Stimulated activated CD4-positive, alpha-beta T cell treated with anti-CD3 and anti-CD28 coated beads, Interleukin-1b, Interleukin-23, amount 100 ng/mL, for 4 hours (primary cell): Measurements from ENCODE around the gene ZCCHC14.

Source experiments
- DNase-seq, 2 donors: peaks; one replicate each; pipeline ENCODE4 v3.0.0-alpha.2; 2020; ENCODE audit warnings: low read depth in 2 of 2

Gene ZCCHC14

DNA sequence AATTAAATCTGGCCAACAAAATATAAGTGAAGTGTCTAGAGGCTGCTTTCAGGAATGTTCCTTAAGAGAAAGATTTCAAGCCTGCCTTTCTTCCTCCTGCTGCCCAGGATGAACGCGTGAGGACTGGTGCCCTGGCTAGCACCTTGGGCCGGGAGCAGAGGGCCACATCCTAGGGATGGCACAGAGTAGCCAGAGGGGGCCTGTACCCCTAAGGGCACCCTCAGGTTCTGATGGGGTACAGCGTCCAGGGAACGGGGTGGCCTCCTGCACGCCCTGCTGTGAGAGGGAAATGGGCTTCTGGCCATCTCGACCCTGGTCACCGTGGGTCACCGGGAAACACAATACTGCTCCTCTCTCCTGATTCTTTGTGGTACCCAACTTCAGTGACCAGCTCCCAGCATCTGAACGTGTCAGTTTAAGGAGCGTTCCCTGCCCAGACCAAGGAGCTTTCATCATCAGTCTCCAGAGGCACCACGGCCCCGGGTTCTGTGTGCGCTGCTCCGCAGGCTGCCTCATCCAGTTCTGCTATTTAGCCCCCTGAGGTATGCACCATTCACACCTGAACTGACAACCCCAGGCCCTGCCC lies 60.4 kb downstream of the ZCCHC14 start:
- no peak for DNase-seq

DNA sequence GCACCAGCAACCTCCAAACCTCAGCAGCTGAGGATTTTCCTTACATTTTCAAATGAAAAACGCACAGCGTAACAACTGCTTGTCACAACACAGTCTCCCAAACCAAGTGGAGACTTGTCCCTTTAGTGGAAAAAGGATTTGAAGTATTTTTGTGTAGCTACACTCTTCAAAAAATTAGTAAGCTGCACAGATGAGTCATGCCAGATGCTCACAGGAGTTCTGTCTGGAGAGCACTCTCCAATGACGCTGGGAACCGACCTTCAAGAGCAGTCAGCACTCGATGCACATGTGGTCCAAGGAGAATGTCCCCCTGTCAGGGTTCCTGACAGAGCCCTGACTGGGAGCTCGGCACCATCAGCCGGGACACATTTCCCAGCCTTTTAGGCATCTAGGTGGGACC lies 60.9 kb downstream of the ZCCHC14 start:
- no peak for DNase-seq

DNA sequence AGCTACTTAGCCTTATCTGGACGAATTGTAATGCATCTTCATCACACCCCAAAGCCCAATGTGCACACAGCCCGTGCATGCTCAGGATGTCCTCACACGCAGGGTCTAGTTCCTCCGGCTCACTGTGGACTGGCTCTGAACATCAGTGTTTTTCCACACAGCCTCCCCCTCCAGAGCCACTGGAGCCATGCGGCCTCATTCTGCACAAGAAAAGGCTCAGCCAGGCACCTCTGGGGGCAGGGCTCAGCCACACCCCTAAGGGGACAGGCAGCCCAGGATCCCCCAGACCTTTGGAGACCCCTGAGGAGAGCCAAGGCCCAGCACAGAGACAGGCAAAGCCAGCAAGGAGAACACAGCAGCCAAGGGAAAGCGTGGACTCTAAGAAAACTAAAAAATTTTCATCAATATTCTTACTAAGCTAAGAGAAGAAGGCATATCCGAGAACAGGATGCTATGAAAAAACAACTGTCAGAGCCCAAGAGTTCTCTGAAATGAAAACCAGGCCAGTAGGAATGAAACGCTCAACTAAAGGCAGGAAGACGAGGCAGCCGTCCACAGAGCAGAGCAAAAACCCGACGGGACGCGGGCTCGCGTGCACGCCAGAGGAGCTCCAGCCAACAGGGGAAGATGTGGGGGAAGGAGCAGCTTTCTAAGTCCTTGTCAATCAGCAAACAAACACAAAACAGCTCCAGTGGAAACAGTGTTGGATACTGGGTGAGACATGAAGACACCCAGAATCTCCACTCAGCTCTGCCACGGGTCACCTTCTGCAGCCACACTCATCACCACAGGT lies 66.2 kb downstream of the ZCCHC14 start:
- no peak for DNase-seq

DNA sequence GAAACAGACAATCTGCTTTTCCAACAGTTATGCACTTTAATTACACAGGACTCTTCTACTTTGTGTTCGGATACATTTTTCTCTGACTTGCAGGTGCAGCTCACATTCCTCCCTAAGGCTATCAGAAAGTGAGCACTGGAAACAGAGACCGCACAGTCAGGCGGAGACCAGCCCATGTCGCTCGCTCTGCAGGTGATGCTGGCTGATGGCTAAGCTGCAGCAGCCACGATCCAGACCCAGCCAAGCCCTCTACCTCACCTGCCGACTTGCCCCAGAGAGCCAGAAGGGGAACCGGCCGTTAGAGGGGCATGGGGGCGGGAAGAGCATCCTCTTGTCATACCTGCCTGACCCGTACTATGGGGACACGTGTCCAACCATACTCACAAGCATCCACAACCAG lies 66.9 kb downstream of the ZCCHC14 start:
- DNase-seq = no peak

DNA sequence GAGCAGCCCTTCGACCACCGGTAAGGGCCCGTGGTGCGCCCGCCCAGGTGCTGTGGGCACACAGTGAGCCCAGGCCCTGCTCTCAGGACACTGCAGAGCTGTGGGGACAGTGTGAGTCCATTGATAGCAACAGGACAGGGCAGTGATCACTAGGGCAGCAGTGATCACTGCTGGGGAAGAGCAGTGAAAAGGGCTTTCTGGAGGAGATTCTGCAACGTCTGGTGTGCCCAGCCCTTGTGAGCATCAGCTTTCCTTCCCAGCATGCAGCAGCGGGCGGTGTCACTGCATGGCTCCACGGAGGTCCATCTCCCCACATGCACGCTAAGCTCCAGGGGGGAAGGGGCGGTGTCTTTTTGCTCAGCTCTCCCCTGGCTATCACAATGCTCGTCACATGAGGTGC lies 68.6 kb downstream of the ZCCHC14 start:
- no peak for DNase-seq

DNA sequence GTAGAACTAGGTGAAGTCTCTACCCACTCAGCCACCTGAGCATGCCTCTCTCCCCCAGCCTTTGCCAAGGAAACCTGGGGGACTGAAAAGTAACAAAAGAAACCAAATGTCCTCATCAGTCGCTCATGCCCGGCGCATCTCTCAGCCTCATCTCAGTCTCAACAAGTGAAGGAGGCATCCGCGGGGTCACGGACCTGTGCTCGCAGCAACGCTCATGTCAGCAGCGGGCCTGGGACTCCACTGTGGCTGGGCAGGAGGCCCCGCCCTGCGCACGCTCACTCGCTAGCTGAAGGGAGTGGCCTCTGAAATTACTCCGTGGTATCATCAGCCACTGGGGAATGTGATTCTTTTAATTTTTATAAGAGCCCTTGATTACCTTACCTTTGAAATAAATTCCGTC lies 69.4 kb downstream of the ZCCHC14 start:
- no peak for DNase-seq

DNA sequence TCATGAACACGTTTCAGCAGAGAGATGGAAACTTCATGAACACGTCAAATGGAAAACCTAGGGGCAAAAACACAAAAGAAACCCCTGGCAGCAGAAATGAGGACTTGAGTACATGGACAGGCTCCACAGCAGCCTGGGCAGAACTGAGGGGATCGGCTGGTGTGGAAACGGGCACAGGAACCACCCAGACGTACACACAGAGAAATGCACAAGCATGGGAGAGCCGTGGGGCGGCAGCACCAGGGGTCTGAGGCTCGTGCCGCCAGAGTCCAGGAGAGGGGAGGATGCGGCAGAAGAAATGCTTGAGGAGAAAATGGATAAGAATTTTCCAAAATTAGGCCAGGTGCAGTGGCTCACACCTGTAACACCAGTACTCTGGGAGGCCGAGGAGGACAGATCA lies 70.7 kb downstream of the ZCCHC14 start:
- no peak for DNase-seq

DNA sequence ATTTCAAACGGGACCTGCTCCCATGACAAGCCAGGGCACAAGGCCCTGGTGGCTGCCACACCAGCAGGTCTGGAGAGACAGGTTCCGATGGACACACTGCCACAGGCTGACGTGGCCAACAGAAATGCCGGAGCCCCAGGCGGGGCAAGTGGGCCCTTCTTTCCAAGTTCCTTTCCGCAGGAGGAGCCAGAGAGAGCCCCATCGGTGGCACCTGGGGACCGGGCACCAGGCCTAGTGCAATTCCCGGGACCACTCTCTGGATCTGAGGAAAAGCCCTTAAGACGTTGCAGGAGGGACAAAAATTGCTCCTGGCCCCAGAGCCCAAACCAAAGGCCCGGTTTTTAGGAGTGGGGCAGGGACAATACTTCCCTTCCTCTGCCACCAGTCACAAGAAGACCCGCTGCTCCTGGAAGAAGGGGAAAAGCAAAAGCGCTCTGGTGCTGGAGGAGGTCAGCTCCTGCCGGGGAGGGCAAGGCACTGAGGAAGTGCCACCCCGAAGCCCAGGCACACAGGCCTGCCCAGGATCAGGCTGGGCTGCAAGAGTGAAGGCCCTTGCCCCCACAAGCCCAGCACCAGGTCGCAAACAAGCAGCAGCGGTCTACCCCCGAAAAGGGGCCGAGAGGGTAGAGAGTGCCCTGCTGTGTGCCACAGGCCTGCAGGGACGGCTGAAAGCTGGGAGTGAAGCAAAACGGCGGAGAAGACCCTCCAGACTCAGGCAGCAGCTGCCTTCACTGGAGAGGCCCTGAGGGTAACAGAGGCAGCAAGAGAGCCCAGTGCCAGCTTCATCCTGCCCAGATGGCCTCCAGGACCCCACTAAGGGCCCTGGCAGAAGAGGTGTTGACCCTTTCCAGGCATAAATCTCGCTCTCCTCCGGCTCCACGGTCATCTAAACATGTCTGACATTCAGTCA lies 71.6 kb downstream of the ZCCHC14 start:
- DNase-seq = no peak

DNA sequence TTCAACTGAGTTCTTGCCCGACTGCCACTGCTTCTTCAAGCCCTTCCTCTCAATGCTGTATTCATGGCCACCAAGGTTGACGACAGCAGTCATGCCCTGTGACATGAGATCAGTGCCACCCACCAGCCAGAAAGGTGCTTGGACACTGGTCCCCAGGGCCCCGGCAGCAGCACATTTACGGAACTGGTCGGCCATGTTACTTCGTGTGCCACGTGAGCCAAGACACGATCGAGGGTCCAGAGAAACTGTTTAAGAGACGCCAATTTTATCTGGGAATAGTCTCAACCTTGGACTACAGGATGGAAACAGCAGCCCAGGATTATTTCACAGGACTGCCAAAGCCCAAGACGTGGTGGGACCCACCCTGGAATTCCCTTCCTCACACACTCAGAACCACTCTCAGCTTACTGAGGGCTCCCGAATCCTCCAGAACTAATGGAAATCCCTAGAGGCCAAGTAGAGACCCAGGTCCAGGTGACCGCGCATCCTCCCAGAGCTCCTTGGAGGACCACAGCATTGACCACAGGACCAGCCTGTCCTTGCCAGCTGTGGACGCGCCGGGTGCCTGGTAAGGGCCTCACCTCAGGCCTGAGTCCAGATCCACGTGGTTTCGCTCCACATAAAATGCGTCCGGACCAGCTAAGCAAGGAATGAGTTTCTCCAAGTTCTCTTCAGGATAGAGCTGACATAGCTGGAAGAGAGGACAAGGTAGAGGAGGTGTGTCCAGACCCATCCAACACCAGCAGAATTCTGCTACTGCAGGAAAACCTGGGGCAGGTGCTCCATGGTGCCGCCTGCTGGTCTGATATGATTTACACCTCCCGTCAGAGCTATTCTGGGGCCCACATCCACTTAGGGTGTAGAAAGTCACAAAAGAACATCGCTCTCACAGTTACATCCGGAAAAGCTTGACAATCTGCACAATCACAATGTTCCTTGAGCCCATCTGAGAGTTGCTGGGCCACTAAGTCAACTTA lies 72.5 kb downstream of the ZCCHC14 start:
- no peak for DNase-seq

DNA sequence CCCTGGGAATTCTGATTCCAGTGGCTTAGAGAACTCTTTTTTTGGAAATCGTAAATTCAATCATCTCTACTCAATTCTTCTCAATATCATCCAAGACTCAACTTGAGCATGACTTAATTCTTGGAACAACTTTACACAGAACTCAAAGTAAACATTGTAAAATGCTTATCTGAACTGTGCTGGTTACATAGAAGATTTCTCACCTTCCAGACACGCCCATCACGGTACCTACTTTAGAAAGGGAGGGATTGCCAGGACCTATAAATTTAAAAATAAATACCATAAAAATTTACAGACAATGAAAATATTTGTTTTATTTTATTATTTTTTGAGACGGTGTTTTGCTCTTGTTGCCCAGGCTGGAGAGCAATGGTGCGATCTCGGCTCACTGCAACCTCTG lies 74.2 kb downstream of the ZCCHC14 start:
- DNase-seq = no peak

DNA sequence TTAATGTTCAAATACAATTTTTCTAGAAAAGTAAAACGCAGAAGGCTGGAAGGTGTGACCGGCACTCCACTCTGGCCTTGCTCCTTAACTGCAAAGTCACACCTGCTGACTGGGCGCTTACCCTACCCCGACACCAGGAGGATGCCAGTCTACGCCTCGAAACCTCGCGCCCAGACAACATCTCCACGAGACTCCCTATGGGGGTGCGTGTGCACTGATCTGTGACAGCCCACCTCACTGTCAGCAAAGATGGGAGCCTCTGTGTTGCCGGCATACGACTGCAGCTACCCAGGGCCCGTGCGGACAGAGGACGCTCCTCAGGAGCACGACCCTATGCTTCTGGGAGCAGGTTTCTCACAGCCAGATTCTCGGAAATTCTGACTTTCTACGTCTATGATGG lies 74.6 kb downstream of the ZCCHC14 start:
- DNase-seq = no peak

DNA sequence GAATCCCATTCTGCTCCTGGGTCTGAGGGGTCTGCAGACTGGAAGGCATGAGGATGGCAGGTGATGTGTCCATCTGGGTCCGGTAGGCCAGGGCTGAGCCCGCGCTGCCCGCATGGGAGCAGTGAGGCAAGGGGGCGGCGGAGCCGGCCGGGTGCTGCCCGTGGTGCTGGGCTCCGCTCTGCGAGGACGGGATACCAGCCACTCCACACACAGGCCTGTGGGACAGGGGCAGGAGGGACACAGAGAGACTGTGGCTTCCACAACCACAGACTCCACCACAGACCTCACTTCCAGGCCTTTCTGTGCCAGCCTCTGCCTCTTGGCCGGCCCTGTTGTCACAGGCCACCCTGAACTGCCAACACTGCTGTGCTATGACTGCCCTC lies 75.3 kb downstream of the ZCCHC14 start:
- DNase-seq = no peak

DNA sequence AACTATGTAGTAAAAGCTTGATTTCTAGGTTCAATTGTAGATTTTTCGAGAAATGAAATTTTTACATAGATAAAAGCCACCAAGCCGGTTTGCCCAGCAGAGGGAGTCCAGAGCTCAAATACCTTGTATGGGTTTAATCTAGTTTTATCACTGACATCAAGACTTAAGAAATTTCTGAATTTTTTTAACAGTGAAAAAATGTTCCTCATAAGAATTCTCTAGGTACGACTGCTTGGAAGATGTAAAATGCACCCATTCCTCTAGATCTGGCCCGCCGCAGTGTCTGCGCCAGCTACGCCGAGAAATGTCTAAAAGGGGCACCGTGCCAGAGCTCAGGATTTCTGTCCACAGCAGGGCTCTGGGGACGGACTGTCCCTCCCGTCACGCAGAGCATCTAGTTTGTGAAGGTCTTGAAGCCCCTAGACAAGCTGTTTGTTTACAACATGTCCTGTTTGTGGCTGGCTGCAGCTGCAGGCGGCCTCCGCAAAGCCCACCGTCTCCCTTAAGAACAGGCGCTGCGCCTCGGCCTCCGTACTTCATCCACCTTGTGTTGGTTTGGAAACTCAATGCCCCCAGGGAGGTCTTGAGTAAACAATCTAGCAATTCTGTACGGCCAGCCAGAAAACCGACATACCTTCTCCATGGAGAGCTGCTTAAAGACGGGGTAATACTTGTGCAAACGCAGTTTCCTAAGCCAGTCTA lies 75.8 kb downstream of the ZCCHC14 start:
- no peak for DNase-seq

DNA sequence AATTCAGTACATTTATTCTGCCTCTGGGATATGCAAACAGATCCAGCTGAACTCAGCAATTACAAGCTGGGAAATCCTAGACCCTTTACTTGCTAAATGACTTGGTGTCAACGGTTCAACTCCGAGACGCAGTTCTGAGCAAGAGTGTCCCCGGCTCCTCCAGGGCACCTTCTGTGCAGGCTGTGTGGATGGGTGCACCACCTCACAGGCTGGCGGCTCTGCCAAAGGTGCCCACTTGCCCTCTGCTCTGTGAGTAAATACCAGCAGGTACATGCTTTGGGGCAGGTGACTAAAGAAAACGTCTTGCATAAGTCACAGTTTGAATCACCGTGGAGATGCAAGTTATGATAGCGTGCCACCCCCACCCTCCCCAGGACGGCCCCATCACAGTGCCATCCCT lies 77.4 kb downstream of the ZCCHC14 start:
- DNase-seq = no peak

DNA sequence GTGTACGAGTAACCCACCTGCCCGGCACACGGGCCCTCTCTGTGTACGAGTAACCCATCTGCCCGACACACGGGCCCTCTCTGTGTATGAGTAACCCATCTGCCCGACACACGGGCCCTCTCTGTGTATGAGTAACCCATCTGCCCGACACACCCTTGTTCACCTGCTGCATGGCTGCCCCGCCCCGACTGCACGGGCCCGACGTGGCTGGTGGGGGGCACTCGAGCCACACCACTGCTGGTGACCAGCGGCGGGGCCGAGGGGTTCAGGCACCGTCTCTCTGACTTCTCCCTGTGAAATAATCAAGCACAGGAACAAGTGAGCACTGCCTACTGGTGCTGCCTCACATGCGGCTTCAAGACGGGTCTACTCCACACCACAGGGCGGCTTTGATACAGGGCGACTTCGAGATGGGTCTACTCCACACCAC lies 78.6 kb downstream of the ZCCHC14 start:
- no peak for DNase-seq

DNA sequence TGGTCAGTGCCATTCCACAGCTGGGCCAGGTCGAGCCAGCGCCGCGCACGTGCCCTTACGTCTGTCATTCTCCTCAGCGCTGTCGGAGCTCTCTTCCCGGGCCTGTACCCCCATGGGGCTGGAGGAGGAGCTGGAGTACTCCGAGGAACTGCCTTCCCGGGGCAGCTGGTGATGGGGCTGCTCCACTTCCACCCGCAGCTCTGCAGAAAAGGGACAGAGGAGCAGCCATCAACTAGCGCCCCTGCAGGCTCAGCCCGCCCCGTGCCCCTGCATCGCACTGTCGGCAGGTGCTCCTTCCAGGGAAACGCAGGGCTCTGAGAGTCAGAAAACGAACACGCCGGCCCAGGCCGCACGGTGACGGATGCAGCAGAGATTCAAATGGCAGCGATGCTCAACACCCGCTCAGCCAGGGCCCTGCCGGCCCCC lies 79.8 kb downstream of the ZCCHC14 start:
- DNase-seq = no peak

DNA sequence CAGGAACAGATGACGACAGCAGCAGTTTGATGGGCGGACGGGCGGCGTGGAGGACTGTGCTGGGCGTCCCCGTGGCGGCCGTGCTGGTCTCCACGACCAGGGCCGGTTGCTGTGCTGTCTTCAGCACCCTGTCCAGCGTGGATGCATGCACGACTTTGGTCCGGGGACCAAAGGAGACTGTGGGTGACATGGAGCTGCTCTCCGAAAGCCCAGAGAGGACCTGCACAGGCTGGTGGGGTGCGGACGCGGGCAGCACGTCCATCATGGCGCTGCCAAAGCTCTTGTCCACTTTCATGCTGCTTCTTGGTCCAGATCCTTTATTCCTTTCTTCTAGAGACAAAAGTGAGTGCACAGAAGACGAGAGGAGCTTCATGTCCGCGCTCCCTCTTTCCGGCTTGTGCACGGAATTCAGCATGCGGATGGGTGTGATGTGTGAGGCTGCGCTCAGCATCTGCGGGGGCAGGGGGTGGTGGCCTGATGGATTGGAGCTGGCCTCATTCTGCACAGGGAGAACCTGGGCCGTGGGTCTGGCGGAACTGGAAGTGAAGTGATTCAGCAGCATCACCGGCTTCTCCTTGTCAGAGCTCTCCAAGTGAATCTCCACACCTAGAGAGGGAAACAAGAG lies 80.3 kb downstream of the ZCCHC14 start:
- no peak for DNase-seq

DNA sequence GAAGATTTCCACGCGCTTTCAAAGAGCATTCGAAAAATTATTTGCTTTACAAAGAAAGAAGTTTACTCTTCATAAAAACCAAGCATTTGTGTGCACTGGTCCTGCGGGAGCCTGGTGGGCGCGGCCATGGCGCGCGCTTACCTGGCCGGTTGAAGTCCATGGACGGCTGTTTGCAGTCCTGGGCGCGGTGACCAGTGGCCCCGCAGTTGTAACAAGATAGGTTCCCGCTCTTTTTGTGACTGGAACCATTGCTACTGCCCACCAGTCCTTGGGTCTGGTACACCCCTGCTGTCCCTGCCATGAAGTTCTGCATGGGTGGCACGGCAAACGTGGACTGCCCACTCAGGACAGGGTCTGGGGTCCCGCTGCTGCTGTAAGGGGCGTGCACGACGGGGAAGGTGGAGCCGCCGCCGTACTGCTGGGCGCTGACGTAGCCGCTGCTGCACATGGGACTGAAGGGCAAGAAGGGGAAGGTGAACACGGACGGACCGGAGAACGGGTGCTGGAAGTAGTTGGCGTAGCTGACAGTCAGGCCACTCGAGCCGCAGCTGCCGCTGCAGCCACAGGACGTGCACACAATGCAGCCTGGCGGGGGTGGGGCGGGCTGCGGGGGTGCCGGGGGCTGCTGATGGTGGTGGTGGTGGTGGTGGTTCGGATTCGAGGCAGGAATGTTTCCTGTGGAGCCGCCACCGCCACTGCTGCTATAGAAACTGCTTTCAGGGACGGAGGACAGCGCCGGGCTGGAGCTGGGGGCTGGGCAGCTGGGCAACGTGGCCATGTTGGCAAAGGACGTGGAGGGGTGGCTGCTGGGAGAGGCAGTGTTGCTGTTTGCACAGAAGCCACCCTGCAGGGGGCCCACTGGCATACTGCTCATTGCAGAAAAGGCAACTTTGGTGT lies 81.2 kb downstream of the ZCCHC14 start:
- DNase-seq = no peak

DNA sequence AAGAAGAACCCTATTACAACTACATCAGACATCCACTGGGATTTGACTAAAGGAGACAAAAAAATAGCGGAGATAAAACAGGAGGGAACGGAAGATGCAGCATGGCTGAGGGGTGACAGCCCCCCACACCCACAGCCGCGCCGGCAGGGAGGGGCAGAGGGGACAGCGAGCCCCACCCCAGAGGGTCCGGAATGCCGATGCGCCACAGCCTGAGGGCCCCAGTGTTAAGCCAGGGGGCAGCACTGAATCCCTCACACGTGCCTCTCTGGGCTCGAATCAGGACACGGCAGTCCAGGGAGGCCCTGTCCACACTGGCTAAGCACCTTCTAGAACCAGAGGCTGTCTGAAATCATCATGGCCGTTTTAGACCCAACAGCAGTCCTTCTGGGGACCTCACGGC lies 81.9 kb downstream of the ZCCHC14 start:
- DNase-seq = no peak
